Gastroesophageal sphincter (tissue), 4 donors: ENCODE measurements around the gene HOXC10. TPM values are rescaled to one million over a fixed set of nuclear protein-coding genes. Genes with fewer than 3 reads are reported as not detected.

Experiments
- ATAC-seq: fragments of 150-250 bp; one replicate; pipeline ENCODE4 v1.9.1; 2016; ENCODE audit warnings: mild to moderate bottlenecking, moderate library complexity
- H3K27ac ChIP-seq, 4 donors: fragments of 200-600 bp; sonication (generic) in 3 of 4; 1 replicate in 3 of 4; 2 replicates in 1 of 4; pipeline ENCODE4 v1.5.1; 2016 to 2019
- H3K27me3 ChIP-seq: fragments of 200-600 bp; sonication (generic); one replicate; pipeline ENCODE4 v1.5.1; 2019
- H3K36me3 ChIP-seq, 2 donors: fragments of 200-600 bp; sonication (generic); one replicate each; pipeline ENCODE4 v1.5.1; 2019; ENCODE audit warnings: control low read depth in 1 of 2
- H3K4me1 ChIP-seq, 3 donors: fragments of 200-600 bp; sonication (generic); 1 replicate in 2 of 3; 2 replicates in 1 of 3; pipeline ENCODE4 v1.5.1; 2016 to 2019; ENCODE audit warnings: control low read depth in 2 of 3
- H3K4me3 ChIP-seq, 2 donors: fragments of 200-600 bp; sonication (generic); one replicate each; pipeline ENCODE4 v1.5.1; 2019; ENCODE audit warnings: mild to moderate bottlenecking in 1 of 2, moderate library complexity in 1 of 2
- H3K9me3 ChIP-seq, 3 donors: fragments of 200-600 bp; sonication (generic); one replicate each; pipeline ENCODE4 v1.5.1; 2017 to 2019; ENCODE audit warnings: control low read depth in 2 of 3
- CTCF ChIP-seq, 4 experiments: fragments of 200-600 bp in 2 of 4; fragments of 450-650 bp in 2 of 4; sonication (generic) in 1 of 4; IDR thresholded peaks; one replicate each; pipeline ENCODE4 v1.5.1; 2017 to 2019; ENCODE audit warnings: antibody characterized with exemption in 4 of 4, mild to moderate bottlenecking in 2 of 4, moderate library complexity in 2 of 4
- EP300 ChIP-seq: sonication (generic); formaldehyde crosslinking; IDR thresholded peaks from one replicate; pipeline ENCODE4 v1.6.1; 2017; ENCODE audit warnings: antibody characterized with exemption, mild to moderate bottlenecking
- POLR2A ChIP-seq, 2 donors: fragments of 450-650 bp; IDR thresholded peaks; one replicate each; pipeline ENCODE4 v1.6.1; 2017; ENCODE audit warnings: antibody characterized with exemption in 2 of 2, mild to moderate bottlenecking in 2 of 2, moderate library complexity in 1 of 2
- POLR2AphosphoS5 ChIP-seq: sonication (generic); formaldehyde crosslinking; IDR thresholded peaks from one replicate; pipeline ENCODE4 v1.6.1; 2017; ENCODE audit warnings: antibody characterized with exemption
- WGBS, 2 donors: methylation state at CpG; one replicate each; pipeline ENCODE4 v1.1.5; 2018; ENCODE audit warnings: low coverage in 1 of 2; 5-methylcytosine and 5-hydroxymethylcytosine counted together
- total RNA-seq, 4 donors: library from RNA; depleted of rRNA; stranded (reverse); fragments of >200 nt; gene quantifications; one replicate each; pipeline ENCODE4 v1.1.0, GENCODE V29; 2016

The HOXC10 gene
- total RNA-seq, 4 donors from 2014 or later, result not detected

DNA sequence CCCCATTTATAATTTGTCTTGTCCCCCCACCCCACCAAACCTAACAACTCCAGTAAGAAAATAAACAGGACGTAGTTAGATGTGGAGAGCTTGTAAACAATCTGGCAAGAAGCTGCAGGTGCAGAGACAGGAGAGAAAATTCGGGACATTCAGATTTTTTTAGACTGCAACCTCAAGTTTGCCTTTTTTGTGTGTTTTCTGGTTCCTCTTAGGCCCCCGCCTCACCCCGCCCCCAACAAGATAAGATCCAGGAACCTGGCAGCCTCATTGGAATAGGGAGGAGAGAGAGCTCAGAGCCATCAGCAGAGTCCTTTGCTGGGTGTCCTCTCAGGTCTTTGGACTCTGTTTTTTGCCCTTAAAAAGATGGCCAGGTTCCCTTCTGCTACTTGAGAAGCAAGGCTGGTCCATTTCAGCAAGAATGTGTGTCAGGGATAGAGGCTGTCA, 2.9 kb downstream of the HOXC10 start:
- Histone ChIP-seq H3K27me3 (peaks cover 100% of the 10 kb centered on the region), H3K4me1 (peaks cover 0 to 36% (median 16%) of the 10 kb centered on the region in 3 donors), H3K9me3 (no peaks in the 10 kb centered on the region), H3K4me3 (no peak overlapping the region), H3K27ac (no peak overlapping the region), H3K36me3 (no peaks in the 10 kb centered on the region)
- TF ChIP-seq POLR2AphosphoS5 (no peak), CTCF (IDR thresholded peaks at IDR 0.05) (no peak), POLR2A (IDR thresholded peaks at IDR 0.05) (no peak), EP300 (no peak)
- WGBS, 2 donors, result 8 to 14% methylated on average over 3 to 4 of the region's 4 CpGs
- no peak for ATAC-seq

- 11 to 16% methylated on average over 3 to 5 of the region's 5 CpGs for WGBS, 2 donors
- Histone ChIP-seq H3K9me3 (no peaks in the 10 kb centered on the region), H3K27ac (no peak overlapping the region), H3K4me1 (peaks cover 0 to 36% (median 16%) of the 10 kb centered on the region in 3 donors), H3K4me3 (no peak overlapping the region), H3K27me3 (peaks cover 100% of the 10 kb centered on the region), H3K36me3 (no peaks in the 10 kb centered on the region)
- no peak for ATAC-seq
- TF ChIP-seq EP300, result no peak
- no peak for TF ChIP-seq CTCF (IDR thresholded peaks at IDR 0.05)
- TF ChIP-seq POLR2AphosphoS5, result no peak
- no peak for TF ChIP-seq POLR2A (IDR thresholded peaks at IDR 0.05)
Measured at GRCh38 chr12:53988541-53989226, 3.7 kb downstream of the HOXC10 start.

DNA sequence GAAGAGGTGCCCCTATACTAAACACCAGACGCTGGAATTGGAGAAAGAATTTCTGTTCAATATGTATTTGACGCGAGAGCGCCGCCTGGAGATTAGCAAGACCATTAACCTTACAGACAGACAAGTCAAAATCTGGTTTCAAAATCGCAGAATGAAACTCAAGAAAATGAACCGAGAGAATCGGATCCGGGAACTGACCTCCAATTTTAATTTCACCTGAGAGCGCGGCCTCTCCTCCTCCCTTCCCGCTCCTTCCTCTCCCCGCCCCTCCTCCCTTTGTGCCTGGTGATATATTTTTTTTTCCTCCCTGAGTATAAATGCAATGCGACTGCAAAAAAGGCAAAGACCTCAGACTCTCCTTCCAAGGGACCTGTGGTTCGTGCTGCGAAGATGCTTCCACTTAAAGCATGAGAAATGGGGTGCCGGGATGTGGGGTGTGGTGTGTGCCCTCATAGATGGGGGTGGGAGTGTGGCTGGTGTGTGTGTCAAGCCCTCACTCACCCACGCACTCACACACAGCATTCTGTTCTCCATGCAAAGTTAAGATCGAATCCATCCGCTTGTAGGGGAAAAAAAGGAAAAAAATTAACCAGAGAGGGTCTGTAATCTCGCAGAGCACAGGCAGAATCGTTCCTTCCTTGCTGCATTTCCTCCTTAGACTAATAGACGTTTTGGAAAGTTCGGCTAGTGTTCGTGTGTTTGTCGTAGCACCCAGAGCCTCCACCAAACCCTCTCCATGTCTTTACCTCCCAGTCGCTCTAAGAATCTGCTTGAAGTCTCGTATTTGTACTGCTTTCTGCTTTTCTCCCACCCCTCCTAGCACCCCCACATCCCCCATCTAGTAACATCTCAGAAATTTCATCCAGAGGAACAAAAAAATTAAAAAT, 4.5 kb downstream of the HOXC10 start:
- Histone ChIP-seq H3K4me1 (peaks cover 0 to 38% (median 22%) of the 10 kb centered on the region in 3 donors), H3K9me3 (no peaks in the 10 kb centered on the region), H3K27ac (no peak overlapping the region), H3K4me3 (no peak overlapping the region), H3K36me3 (no peaks in the 10 kb centered on the region), H3K27me3 (peaks cover 100% of the 10 kb centered on the region)
- whole genome bisulfite sequencing, 2 donors, result 7 to 8% methylated on average over 24 to 28 of the region's 28 CpGs
- no peak for ATAC-seq
- TF ChIP-seq POLR2A (IDR thresholded peaks at IDR 0.05), result no peak
- TF ChIP-seq EP300, result no peak
- TF ChIP-seq POLR2AphosphoS5, result no peak
- TF ChIP-seq CTCF (IDR thresholded peaks at IDR 0.05), result no peak

DNA sequence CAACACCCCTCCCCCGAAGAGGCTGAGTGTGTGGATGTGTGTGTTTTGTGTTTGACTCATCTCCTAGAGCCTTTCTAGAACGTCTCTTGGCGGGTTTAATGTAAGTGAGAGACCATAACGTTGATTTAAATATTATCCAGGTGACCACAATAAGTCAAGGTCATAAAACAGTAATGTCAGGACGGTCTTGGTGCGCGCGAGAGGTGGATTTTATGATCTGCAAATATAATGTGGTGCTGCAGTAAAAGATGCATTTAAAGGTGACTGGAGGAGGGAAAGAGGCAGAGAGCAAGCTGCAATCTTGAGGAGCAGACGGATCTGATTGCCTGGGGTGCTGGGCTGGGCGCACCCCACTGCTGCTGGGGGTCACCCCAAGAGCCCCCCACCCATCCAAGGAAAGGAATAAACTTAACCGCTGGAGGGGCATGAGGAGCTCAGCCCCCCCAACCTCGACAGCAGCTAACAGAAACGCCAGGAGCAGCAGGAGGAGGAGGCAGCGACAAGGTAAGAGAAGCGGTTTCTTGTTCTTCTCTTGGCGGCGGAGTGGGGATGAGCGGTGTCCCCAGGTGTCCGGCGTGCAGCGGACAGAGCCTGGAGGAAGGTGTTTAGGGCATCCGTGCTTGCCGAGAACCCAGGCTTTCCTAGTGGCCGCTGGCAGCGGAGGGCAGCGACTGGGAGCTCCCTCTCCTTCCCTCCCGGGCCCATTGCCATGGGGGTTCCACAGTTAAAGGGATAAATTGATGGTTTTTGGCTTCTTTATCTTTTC, 5.5 kb downstream of the HOXC10 start:
- no peak for TF ChIP-seq POLR2A (IDR thresholded peaks at IDR 0.05)
- TF ChIP-seq POLR2AphosphoS5, result no peak
- TF ChIP-seq CTCF (IDR thresholded peaks at IDR 0.05), result no peak
- TF ChIP-seq EP300, result no peak
- Histone ChIP-seq H3K27ac (no peak overlapping the region), H3K27me3 (peaks cover 100% of the 10 kb centered on the region), H3K4me3 (no peak overlapping the region), H3K4me1 (peaks cover 0 to 38% (median 26%) of the 10 kb centered on the region in 3 donors), H3K9me3 (no peaks in the 10 kb centered on the region), H3K36me3 (no peaks in the 10 kb centered on the region)
- no peak for ATAC-seq
- WGBS, 2 donors, result 3 to 10% methylated on average over 10 to 11 of the region's 27 CpGs
